Activated CD4-positive, alpha-beta T cell treated with anti-CD3 and anti-CD28 coated beads for 36 hours (primary cell): ENCODE data around the gene COL4A1. TPM values are rescaled to one million over a fixed set of nuclear protein-coding genes. Genes with fewer than 3 reads are reported as not detected.

Source experiments
- ATAC-seq: fragments of 200-7000 bp; cut with Tn5 transposase; one replicate; pipeline ENCODE4 v1.10.0; 2021; ENCODE audit warnings: mild to moderate bottlenecking, moderate library complexity
- CTCF ChIA-PET: fragments of 350-600 bp; sonication (Branson Sonifier 250); formaldehyde crosslinking; loops from one replicate; lab custom pipeline; 2021; ENCODE audit warnings: antibody characterized with exemption; lab: Charles Lee
- POLR2A ChIA-PET: fragments of 350-600 bp; sonication (Branson Sonifier 250); formaldehyde crosslinking; loops from one replicate; lab custom pipeline; 2021; ENCODE audit warnings: antibody characterized with exemption, inconsistent platforms; lab: Charles Lee
- DNase-seq: peaks from one replicate; pipeline ENCODE4 v3.0.0-alpha.2; 2020
- H3K27ac Mint-ChIP-seq: one replicate; pipeline ENCODE4 v1.8.0; 2021; ENCODE audit warnings: mixed read lengths
- H3K27me3 Mint-ChIP-seq: one replicate; pipeline ENCODE4 v1.8.0; 2021; ENCODE audit warnings: mixed read lengths
- H3K36me3 Mint-ChIP-seq: one replicate; pipeline ENCODE4 v1.8.0; 2021; ENCODE audit warnings: low read depth, mixed read lengths
- H3K4me1 Mint-ChIP-seq: one replicate; pipeline ENCODE4 v1.8.0; 2021; ENCODE audit warnings: mixed read lengths
- H3K4me3 Mint-ChIP-seq: one replicate; pipeline ENCODE4 v1.8.0; 2021; ENCODE audit warnings: mild to moderate bottlenecking, moderate library complexity, mixed read lengths
- H3K9me3 Mint-ChIP-seq: one replicate; pipeline ENCODE4 v1.8.0; 2021; ENCODE audit warnings: low read depth, mixed read lengths
- intact Hi-C, 2 experiments: fragments of 100-400 bp; cut with DNase I in 1 of 2; cut with micrococcal nuclease in 1 of 2; formaldehyde crosslinking; loops; one replicate each; pipeline versions ENCODE4 v1.14.2 to v1.15.1; 2022 to 2024; cut with DNase I, micrococcal nuclease
- total RNA-seq, 2 experiments: library from RNA; stranded (reverse); gene quantifications; one replicate each; pipeline ENCODE4 v1.2.3, GENCODE V29; 2021

Gene COL4A1
- total RNA-seq, 2 experiments from 2014 or later, result 0.14 TPM; not detected in 1

DNA sequence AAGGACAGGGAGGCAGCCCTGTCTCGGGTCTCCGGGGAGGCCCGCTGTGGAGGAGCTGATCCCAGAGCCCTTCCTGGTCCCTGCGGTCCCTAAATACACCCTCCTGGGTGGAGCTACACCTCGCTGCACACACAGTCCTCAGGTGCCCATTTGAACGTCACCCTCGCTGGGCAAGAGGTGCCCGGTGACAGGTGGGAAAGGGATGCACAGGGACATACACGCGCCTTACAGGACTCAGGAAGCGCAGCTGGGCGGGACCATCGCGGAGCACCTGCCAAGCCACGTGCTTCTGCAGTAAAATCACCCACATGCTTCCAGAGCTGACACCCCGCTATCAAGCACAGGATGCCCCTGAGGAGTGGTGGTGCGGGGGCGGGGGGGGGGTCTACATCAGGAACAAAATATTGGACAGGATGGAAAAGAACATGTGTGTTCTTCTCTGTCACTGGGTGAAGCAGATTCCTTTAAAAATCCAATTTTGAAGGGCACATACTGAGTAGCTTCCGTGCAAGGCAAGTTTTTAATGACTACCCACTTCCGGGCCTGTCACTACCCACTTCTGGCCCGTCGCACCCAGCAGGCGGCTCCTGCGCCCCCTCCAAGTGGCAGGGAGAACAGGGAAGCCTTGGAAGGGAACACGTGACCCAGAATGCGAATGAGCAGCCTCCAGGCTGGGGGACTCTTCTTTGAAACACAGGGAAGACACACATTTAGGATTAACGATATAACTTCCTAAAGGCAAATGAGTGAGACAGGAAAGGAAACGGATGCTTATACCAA, 78.9 kb downstream of the COL4A1 start:
- Mint-ChIP-seq H3K4me1 (no peaks in the 10 kb centered on the region), H3K9me3 (no peaks in the 10 kb centered on the region), H3K27ac (no peak overlapping the region), H3K36me3 (no peaks in the 10 kb centered on the region), H3K27me3 (peaks cover 21% of the 10 kb centered on the region), H3K4me3 (no peak overlapping the region)
- ChIA-PET CTCF (interaction anchor here (0.6 to 1.0 kb wide), 2 partner anchors 11 to 31 kb away, joined by 3 read pairs; no protein-coding TSS in a partner anchor), POLR2A (no interaction called here)
- DNase-seq (no peak), ATAC-seq (no peak)
- intact Hi-C loops, result no loop called here

DNA sequence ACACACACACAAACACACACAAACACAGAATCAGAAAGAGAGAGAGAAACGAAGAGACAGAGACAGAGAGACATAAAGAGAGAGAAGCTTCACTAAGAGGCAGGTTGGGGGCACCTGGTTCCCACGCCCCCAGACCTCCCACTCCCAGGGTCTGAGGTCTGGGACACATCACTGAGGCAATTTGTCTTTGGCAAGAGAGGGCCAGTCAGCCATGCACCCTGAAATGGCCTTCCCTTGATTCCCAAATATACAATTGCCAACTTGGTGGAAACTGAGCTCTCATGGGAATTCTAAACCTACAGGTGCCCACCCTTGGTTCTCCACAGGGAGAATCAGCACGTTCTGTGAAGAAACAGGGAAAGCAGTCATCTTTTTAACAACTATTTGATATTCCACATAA, 79.5 kb downstream of the COL4A1 start:
- CTCF ChIA-PET, result interaction anchor here (0.6 kb wide), 1 partner anchor 11 kb away, joined by 3 read pairs; no protein-coding TSS in a partner anchor

DNA sequence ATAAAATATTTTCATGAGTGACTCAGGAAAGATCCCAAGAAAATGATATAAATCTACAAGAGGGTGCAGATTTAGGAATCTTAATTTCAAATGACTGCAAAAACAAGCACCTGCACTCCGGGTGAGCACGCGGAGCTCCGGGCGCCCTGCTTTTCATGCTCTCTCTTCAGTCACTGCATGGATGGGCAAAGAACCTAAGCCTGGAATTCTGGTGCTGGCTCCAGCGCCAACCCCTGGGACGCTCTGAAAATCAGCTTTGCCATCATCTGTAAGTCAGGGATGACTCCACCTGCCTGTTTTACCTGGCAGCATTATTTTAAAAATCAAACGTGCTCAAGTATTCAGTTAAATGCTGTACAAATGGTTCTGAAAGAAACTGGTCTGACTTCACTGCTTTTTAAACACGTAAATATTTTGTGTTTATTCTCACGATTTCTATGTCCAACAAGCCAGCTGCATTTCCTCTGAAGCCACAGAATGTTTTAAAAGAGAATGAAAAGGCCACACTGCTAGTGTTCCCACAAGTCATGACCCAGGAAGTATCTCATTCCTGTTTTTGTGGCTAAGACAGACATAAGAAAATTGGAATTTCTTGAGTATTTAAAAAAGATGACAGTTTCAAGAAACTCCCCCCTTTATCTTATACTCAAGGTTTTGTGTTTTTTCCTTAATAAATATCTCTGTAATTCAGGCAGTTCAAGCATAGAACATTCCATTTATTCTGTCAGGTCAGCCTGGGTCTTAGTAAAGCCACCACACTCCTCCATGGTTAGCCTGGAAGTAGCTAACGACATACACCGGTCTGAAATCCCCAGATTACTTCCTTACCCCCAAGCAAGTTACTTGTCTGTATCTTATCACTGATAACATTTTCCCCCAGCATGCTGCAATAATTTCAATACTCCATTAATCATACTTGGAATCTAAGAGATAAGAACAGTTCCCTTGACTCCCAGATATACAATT, 81.1 kb downstream of the COL4A1 start:
- no peaks in the 10 kb centered on the region for H3K36me3 Mint-ChIP-seq
- no peak overlapping the region for H3K4me3 Mint-ChIP-seq
- H3K9me3 Mint-ChIP-seq, result no peaks in the 10 kb centered on the region
- POLR2A ChIA-PET, result no interaction called here
- CTCF ChIA-PET, result no interaction called here
- intact Hi-C loops, result no loop called here
- DNase-seq (no peak), ATAC-seq (no peak)
- peaks cover 20% of the 10 kb centered on the region for H3K27me3 Mint-ChIP-seq
- no peaks in the 10 kb centered on the region for H3K4me1 Mint-ChIP-seq
- H3K27ac Mint-ChIP-seq, result no peak overlapping the region

More for the DNA sequence above, 79.5 kb downstream of the COL4A1 start:
- Mint-ChIP-seq H3K36me3 (no peaks in the 10 kb centered on the region), H3K27ac (no peak overlapping the region), H3K4me3 (no peak overlapping the region), H3K27me3 (peaks cover 15% of the 10 kb centered on the region), H3K9me3 (no peaks in the 10 kb centered on the region), H3K4me1 (no peaks in the 10 kb centered on the region)
- ATAC-seq, result no peak
- POLR2A ChIA-PET, result no interaction called here
- DNase-seq, result no peak
- intact Hi-C loops, result no loop called here

DNA sequence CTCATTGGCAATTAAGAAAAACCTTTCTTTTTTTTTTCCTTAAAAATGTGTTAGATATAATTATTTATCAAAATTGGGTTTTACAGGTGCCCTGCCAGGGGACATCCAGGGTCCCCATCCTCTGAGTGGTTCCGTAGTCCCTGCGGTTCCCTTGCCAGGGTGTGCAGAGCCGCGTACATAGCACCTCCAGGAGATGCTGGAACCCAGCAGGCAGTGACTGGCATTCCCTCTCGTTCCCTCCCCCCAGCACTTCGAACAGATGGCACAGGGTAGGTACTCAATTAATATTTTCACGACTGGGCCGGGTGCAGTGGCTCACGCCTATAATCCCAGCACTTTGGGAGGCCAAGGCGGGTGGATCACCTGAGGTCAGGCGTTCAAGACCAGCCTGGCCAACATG, 82.0 kb downstream of the COL4A1 start:
- peaks cover 19% of the 10 kb centered on the region for H3K27me3 Mint-ChIP-seq
- CTCF ChIA-PET, result interaction anchor here (3.7 kb wide), 1 partner anchor 186 kb away, joined by 28 read pairs; no protein-coding TSS in a partner anchor
- no peak overlapping the region for H3K4me3 Mint-ChIP-seq

DNA sequence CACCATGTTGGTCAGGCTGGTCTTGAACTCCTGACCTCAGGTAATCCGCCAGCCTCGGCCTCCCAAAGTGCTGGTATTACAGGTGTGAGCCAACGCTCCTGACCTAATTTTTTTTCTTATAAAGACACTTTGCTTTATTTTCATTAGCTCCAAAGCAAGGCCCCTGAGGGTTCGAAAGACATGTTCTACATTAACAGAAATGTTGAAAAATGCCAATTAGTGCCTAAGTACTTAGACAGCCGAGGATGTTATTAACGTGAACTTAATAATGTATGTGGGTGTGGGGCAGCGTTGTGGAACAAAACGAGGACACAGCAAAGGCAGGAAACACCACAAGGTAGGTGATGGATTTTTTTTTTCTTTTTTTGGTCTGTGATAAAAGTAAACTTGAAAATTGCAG, 82.4 kb downstream of the COL4A1 start:
- Mint-ChIP-seq H3K36me3 (no peaks in the 10 kb centered on the region), H3K27me3 (peaks cover 18% of the 10 kb centered on the region), H3K27ac (no peak overlapping the region), H3K4me1 (no peaks in the 10 kb centered on the region), H3K4me3 (no peak overlapping the region), H3K9me3 (no peaks in the 10 kb centered on the region)
- ChIA-PET CTCF (interaction anchor here (3.7 kb wide), 1 partner anchor 187 kb away, joined by 28 read pairs; no protein-coding TSS in a partner anchor), POLR2A (no interaction called here)
- intact Hi-C loops, result loop anchor here in 1 of 2 experiments (5.0 kb wide), 2 partner anchors 233 to 593 kb away; no protein-coding TSS in a partner anchor
- no peak for DNase-seq
- ATAC-seq, result no peak

More for the DNA sequence above, 82.0 kb downstream of the COL4A1 start:
- Mint-ChIP-seq H3K4me1 (no peaks in the 10 kb centered on the region), H3K27ac (no peak overlapping the region), H3K9me3 (no peaks in the 10 kb centered on the region), H3K36me3 (no peaks in the 10 kb centered on the region)
- intact Hi-C loops, result no loop called here
- DNase-seq (no peak), ATAC-seq (no peak)
- POLR2A ChIA-PET, result no interaction called here

DNA sequence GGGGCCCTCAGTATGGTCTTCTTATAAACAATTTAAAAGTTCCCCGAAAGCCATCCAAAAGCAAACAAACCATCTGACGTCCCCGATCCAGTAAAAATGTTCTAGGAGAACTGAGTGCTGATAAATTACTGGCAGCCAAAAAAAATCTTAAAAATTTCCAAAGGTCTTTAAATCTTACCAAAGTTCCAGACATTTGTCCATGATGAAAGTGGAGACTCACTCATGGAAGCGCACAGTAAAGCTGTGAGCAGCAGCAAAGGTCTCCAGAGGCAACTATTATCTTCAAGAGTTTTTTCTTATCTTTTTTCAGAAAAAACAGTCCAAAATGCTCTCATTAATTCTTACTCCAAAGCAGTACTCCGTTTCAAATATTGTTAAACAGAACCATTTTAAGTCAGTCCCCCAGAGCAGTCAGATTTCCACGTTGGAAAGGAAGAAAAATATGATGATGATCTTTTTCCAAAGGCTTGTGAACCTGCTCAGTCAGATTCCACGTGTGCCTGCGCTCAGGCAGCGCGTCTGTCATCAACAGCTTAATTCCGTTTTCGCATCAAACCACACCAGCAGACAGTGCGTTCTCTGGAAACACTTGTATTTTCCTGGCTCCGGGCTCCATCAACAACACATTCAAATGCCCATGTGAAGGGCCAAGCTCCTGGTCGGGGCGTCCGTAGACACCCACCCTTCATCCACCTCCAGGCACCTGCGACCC, 85.4 kb downstream of the COL4A1 start:
- ChIA-PET CTCF (interaction anchor here (0.7 to 3.7 kb wide), 8 partner anchors 38 to 365 kb away, joined by 3 to 28 read pairs (median 6); no protein-coding TSS in a partner anchor), POLR2A (no interaction called here)
- H3K4me3 Mint-ChIP-seq, result no peak overlapping the region
- no peak overlapping the region for H3K27ac Mint-ChIP-seq
- intact Hi-C loops, result loop anchor here (1.0 to 5.0 kb wide), 5 partner anchors 191 to 1260 kb away; no protein-coding TSS in a partner anchor
- H3K9me3 Mint-ChIP-seq, result no peaks in the 10 kb centered on the region
- no peaks in the 10 kb centered on the region for H3K36me3 Mint-ChIP-seq
- DNase-seq (no peak), ATAC-seq (no peak)
- peaks cover 29% of the 10 kb centered on the region for H3K27me3 Mint-ChIP-seq
- no peaks in the 10 kb centered on the region for H3K4me1 Mint-ChIP-seq

DNA sequence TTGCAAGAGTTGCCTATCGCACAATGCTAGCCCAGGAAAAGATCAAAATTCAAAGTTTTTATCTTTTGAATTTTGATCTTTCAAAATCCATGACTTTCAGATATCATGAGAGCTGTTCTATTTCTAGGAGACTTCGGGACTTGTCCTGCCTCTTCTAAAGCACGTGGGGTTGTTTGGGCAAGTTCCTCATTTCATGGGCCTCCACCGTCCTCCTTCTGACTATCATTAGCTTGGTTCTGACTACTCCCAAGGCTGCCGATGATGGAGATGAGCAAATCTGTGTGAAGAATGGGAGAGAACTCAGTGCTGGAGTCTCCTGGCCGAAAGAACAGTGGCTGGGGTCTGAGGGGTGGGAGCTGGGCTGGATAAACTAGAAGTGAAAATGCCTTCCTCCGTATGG, 86.5 kb downstream of the COL4A1 start:
- ATAC-seq, result no peak

DNA sequence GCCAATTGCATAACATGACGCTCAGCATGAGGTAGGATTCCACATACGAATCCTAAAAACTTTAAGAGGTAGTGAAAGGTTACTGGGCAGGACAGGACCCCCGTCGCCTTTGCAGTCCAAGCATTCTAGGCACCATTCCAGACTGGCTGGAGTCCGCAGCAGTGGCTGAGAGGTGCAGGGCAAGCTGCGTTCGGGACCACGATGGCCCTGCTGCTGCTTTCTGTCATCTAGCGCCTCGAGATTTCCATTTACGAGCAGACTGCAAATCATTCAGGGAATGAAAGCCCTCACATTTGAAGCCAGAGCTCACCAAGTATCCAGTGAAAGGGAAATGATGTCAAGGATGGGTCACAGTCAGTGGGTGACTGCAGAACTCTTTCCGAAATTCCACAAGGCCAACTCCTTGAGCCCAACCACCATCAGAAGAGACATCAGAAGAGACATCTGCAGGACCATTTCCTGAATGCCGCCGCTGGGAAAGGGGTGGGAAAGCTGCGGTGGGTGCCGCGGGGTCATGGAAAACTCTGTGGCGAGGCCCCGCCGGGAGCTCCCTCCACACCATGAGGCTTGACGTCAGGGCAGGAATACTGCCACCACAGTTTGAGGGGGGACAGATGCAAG, 88.3 kb downstream of the COL4A1 start:
- ATAC-seq, result no peak
- ChIA-PET POLR2A (no interaction called here), CTCF (interaction anchor here (0.7 to 1.1 kb wide), 3 partner anchors 28 to 193 kb away, joined by 3 to 4 read pairs (median 3); no protein-coding TSS in a partner anchor)
- Mint-ChIP-seq H3K9me3 (no peaks in the 10 kb centered on the region), H3K27ac (no peak overlapping the region), H3K27me3 (peaks cover 29% of the 10 kb centered on the region), H3K4me3 (no peak overlapping the region), H3K4me1 (no peaks in the 10 kb centered on the region), H3K36me3 (no peaks in the 10 kb centered on the region)
- DNase-seq, result no peak
- intact Hi-C loops, result no loop called here

More for the DNA sequence above, 86.5 kb downstream of the COL4A1 start:
- ChIA-PET POLR2A (no interaction called here), CTCF (interaction anchor here (0.9 to 2.1 kb wide), 4 partner anchors 19 to 235 kb away, joined by 3 to 11 read pairs (median 8); no protein-coding TSS in a partner anchor)
- Mint-ChIP-seq H3K4me3 (no peak overlapping the region), H3K36me3 (no peaks in the 10 kb centered on the region), H3K27me3 (peaks cover 32% of the 10 kb centered on the region), H3K27ac (no peak overlapping the region), H3K4me1 (no peaks in the 10 kb centered on the region), H3K9me3 (no peaks in the 10 kb centered on the region)
- DNase-seq, result no peak
- intact Hi-C loops, result loop anchor here in 1 of 2 experiments (5.0 kb wide), 2 partner anchors 237 to 597 kb away; no protein-coding TSS in a partner anchor

DNA sequence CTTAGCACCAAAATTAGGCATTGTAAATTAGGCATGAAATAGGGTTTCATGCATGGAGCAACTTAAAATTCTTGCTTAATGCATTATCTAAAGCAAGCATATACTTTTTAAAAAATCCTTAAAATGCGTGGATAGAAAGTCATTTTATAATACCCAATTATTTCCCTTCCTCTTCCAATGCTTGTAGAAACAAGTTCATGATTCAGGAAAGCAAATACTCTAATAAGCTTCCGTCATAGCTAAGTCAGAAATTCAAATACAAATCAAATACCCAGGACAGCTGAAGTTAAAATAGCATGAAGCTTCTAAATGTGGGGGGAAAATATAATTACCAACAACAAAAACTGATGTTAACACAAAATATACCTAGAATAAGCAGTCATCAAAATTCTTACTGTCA, 89.1 kb downstream of the COL4A1 start:
- ATAC-seq (no peak), DNase-seq (no peak)
- intact Hi-C loops, result no loop called here
- Mint-ChIP-seq H3K4me1 (no peaks in the 10 kb centered on the region), H3K27me3 (peaks cover 31% of the 10 kb centered on the region), H3K36me3 (no peaks in the 10 kb centered on the region), H3K4me3 (no peak overlapping the region), H3K9me3 (no peaks in the 10 kb centered on the region), H3K27ac (no peak overlapping the region)
- ChIA-PET CTCF (interaction anchor here (1.7 kb wide), 1 partner anchor 194 kb away, joined by 8 read pairs; no protein-coding TSS in a partner anchor), POLR2A (no interaction called here)

DNA sequence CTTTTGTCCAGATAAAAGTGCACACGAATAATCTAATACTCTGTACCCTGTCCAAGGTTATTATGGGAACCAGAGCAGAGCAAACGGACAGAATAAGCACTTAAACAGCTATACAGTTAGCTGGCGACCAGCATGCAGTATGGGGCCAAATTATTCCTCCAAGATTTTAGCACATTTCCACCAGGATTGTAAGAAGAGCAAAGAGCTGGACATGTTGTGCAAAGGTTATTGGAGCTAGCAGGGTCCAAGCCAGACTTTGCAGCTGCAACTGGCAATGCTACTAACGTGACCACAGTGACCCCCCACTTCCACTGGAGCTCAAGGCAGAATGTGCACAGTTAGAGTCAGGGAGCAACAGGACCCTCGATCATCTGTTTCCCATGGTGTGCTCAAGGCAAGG, 89.9 kb downstream of the COL4A1 start:
- intact Hi-C loops, result no loop called here
- Mint-ChIP-seq H3K27me3 (peaks cover 30% of the 10 kb centered on the region), H3K9me3 (no peaks in the 10 kb centered on the region), H3K36me3 (no peaks in the 10 kb centered on the region), H3K27ac (no peak overlapping the region), H3K4me3 (no peak overlapping the region), H3K4me1 (no peaks in the 10 kb centered on the region)
- ChIA-PET POLR2A (no interaction called here), CTCF (interaction anchor here (0.6 to 1.7 kb wide), 2 partner anchors 11 to 195 kb away, joined by 3 to 8 read pairs; no protein-coding TSS in a partner anchor)
- DNase-seq, result no peak
- no peak for ATAC-seq
